GM19351 (cell line): ENCODE measurements around the gene LHB.
"Not testable (repeated sequence)": the region's sequence is repeated elsewhere in the genome, so short reads cannot be mapped to it uniquely, and the experiment has no call there.

ENCODE experiments used
- ATAC-seq: cut with Tn5 transposase; IDR thresholded peaks from one replicate; pipeline ENCODE4 v1.9.1; 2021; ENCODE audit warnings: mild to moderate bottlenecking, moderate library complexity; ENCODE audit not compliant: unreplicated experiment

Gene LHB

GRCh38 chr19:49017041-49017665 is at the start of gene LHB:
LHB (minus strand) TSS chr19:49017091; CDS start chr19:49017081, 10 bp downstream.
- no peak for ATAC-seq

- ATAC-seq, result no peak
These were observed 49.1 kb upstream of the LHB start for GRCh38 chr19:49065905-49066512.

- ATAC-seq, result no peak
These were observed 48.1 kb upstream of the LHB start, which contains the start of gene NTF4 for GRCh38 chr19:49064768-49065611. NTF4 (minus strand) TSS chr19:49064818; CDS start chr19:49061997, 2,821 bp downstream.

DNA sequence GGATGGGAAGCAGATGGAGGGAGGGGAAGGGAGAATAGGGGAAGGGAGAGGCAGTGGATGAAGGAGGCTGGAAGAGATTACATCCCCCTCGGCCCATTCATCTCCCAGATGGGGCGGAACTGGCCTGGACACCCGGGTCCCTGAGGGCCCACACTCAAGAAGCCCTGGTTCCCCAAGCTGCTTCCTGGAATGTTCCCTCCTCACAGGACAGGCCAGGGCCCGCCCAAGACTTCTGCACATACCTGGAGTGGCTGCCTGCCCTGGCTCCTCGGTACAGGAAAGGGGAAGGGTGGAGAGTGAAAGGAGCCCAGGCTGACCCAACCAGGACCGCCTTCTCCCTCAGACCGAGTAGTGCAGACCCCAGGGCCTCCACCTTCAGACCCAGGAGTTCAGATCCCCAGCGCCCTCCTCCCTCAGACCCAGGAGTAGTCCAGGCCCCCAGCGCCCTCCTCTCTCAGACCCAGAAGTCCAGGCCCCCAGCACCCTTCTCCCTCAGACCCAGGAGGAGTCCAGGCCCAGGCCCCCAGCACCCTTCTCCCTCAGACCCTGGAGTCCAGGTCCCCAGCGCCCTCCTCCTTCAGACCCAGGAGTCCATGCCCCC is 47.2 kb upstream of the LHB start:
- ATAC-seq, result no peak

- no peak for ATAC-seq
These were observed 44.6 kb upstream of the LHB start for GRCh38 chr19:49061445-49061844.

DNA sequence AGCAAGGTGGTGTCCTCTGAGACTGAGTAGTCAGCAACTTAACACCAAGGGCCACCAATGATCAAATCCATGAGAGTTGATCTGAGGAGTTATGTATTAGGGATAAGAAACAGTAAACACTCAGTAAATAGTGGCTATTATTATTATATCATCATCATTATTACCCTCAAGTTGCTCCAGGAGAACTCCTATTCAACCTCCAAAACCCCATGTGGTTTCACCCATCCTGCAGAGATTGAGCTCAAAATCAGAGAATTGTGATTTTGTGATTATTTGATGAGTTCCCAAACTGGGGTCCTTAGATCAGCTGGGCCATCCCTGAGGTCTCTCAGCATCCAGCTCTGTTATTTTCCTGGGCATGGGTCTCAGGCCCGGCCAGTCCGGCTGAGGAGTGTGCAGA is 44.1 kb upstream of the LHB start:
- ATAC-seq, result no peak

GRCh38 chr19:49059053-49059452 is 42.2 kb upstream of the LHB start:
- no peak for ATAC-seq

- ATAC-seq, result no peak
These were observed 41.7 kb upstream of the LHB start for GRCh38 chr19:49058562-49058961.

- ATAC-seq, result no peak
These were observed 40.8 kb upstream of the LHB start, which contains the start of gene CGB7 for GRCh38 chr19:49057636-49058234. CGB7 (minus strand) TSS chr19:49057749; CDS start chr19:49055375, 2,374 bp downstream.

GRCh38 chr19:49056902-49057596 is 40.2 kb upstream of the LHB start:
- not testable (repeated sequence) for ATAC-seq

DNA sequence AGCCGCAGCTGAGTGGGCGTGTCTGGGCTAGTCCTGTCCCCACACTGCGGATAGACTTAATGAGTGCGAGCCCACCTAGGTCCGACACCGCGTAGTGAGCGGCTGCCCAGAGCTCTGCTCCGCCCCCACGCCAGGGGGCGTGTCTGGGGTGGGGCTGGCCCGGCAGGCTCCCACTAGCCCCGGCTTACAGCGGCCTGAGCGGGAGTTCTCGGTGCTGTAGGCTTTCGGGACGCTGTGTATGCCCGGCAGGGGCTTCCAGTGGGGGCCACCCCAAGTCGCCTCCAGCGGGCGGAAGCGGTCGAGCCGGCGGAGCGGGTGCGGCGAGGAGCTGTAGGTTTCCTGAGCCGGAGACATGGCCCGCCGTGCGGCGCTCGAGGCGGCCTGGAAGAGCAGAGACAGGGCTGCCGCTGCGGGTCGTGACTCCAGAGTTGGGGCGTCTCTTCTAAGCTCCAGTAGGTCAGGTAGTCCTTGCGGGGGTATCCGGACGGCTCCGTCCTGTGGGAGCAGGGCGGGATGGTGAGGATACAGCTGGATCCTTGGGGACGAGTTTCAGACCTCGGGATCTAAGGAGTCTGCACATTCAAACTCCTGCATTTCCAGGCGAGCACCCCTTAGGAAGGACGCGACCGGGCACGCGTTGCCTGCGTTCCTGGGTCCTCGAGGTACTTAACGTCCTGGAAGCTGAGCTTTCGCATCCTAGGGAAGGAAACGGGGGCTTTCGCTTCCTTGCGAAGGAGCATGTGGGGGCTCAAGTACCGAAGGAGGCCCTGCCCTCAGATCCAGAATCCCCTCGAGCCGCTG is 39.4 kb upstream of the LHB start:
- ATAC-seq, result no peak

DNA sequence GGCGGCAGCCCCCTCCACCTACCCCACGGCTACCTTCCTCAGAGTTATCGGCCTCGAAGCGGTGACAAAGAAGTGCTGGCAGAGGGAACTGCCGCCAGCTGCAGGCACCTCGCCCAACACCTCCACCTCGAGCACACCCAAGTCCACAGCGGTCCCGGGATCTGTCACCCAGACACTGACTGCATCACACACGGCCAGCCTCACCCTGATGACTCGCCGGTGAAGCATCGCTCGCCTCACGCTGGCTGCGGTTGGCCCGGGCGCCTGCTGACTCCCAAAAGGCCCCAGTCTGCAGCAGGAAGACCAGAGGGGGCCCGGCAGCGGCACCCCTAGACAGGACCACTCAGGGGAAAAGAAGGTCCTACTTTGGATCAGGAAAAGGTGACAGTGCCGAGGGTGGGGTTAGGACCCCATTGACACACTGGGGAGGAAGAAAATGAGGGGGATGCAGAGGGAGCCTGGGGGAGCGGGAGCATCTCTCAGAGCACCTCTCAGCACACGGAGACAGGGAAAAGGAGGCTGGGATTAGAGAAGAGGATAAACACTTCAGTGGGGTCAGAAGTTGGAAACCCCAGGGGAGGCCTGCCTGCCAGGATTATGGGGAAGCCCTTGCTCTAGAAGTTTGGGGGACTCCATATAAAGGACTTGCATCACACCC is 33.6 kb upstream of the LHB start:
- ATAC-seq, result not testable (repeated sequence)

GRCh38 chr19:49049834-49050233 is 32.9 kb upstream of the LHB start:
- not testable (repeated sequence) for ATAC-seq

DNA sequence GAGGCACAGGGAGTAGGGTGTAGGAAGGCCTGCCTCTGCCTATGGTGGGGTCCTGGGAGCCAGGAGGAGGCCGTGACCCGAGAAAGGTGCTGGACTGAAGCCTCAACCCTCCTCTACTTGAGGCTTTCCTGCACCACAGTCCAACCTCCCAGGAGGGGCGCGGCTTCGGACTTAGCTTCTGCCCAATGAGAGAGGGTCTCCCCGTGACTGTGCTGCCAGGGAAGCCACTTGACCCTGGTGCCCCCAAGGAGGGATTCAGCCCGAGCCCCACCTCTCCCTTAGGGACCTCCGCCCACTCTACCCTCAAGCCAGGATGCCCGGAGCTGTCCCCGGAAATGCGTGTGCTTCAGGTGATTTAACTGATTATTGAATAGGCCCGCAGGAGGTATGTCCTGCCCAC is 32.1 kb upstream of the LHB start, which contains the start of gene CGB8:
Gene CGB8 (minus strand): TSS at position 101 of the 400 bp plus-strand sequence. CDS start 372 bp downstream, outside the sequence.
- ATAC-seq, result not testable (repeated sequence)

GRCh38 chr19:49043548-49043947 is 26.7 kb upstream of the LHB start, which contains the start of gene CGB5:
CGB5 (plus strand) TSS chr19:49043848; CDS start chr19:49044210, 362 bp downstream.
- not testable (repeated sequence) for ATAC-seq

GRCh38 chr19:49042666-49043065 is 25.8 kb upstream of the LHB start:
- not testable (repeated sequence) for ATAC-seq

DNA sequence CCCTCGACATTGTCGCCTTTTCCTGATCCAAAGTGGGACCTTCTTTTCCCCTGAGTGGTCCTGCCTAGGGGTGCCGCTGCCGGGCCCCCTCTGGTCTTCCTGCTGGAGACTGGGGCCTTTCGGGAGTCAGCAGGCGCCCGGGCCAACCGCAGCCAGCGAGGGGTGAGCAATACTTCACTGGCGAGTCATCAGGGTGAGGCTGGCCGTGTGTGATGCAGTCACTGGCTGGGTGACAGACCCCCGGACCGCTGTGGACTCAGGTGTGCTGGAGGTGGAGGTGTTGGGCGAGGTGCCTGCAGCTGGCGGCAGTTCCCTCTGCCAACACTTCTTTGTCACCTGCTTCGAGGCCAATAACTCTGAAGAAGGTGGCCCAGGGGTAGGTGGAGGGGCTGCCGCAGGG is 25.3 kb upstream of the LHB start:
- ATAC-seq, result no peak

DNA sequence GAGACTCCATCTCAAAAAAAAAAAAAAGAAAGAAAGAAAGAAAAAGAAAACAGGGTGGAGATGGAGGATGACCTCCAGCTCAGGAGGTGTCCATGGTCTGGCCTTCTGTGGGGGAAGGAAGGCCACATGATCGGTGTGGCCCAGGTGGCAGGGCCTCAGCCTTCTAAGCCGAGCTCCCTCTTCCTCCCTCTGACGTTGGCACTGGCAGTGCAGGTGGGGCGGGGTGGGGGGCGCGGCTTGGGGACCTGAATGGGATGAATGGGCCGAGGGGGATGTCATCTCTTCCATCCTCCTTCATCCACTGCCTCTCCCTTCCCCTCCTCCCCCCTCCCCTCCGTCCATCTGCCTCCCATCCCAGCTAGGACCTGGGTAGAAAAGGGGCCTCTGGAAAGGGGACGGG is 22.8 kb upstream of the LHB start:
- ATAC-seq, result not testable (repeated sequence)
